DOHH2 (cell line): ENCODE data around the gene ARMC10.

Experiments
- H3F3A ChIP-seq: fragments of 200-600 bp; sonication (generic), shearing (Covaris generic); 2 replicates; pipeline ENCODE4 v1.6.0; 2016; ENCODE audit warnings: antibody characterized with exemption, mild to moderate bottlenecking; ENCODE audit not compliant: control insufficient read depth, insufficient read depth
- H3K27ac ChIP-seq: fragments of 200-600 bp; sonication (generic); 2 replicates; pipeline ENCODE4 v1.5.1; 2014; ENCODE audit warnings: low read depth, mild to moderate bottlenecking, low read length, moderate library complexity
- H3K27me3 ChIP-seq: fragments of 200-600 bp; sonication (generic); 2 replicates; pipeline ENCODE4 v1.6.1; 2014; ENCODE audit warnings: mild to moderate bottlenecking, low read length, mixed read lengths; ENCODE audit not compliant: control insufficient read depth
- H3K36me3 ChIP-seq: fragments of 200-600 bp; sonication (generic); 2 replicates; pipeline ENCODE4 v1.6.1; 2014; ENCODE audit warnings: mild to moderate bottlenecking, low read length, moderate library complexity, mixed read lengths; ENCODE audit not compliant: control insufficient read depth
- H3K4me1 ChIP-seq: fragments of 200-600 bp; sonication (generic); 2 replicates; pipeline ENCODE4 v1.6.1; 2014; ENCODE audit warnings: mild to moderate bottlenecking, low read length, mixed read lengths; ENCODE audit not compliant: control insufficient read depth
- H3K4me2 ChIP-seq: fragments of 200-600 bp; sonication (generic); 2 replicates; pipeline ENCODE4 v1.6.0; 2014; ENCODE audit warnings: mild to moderate bottlenecking, low read length, moderate library complexity
- H3K4me3 ChIP-seq: fragments of 200-600 bp; sonication (generic); 2 replicates; pipeline ENCODE4 v1.5.1; 2014; ENCODE audit warnings: mild to moderate bottlenecking, low read length, mixed read lengths
- H3K79me2 ChIP-seq: fragments of 200-600 bp; sonication (generic); 2 replicates; pipeline ENCODE4 v1.6.1; 2014; ENCODE audit warnings: mild to moderate bottlenecking, low read length, mixed read lengths; ENCODE audit not compliant: control insufficient read depth
- H3K9me2 ChIP-seq: fragments of 200-600 bp; sonication (generic); replicated peaks from 2 replicates; pipeline ENCODE4 v1.6.1; 2014; ENCODE audit warnings: mild to moderate bottlenecking, low read length, mixed read lengths; ENCODE audit not compliant: control insufficient read depth
- H3K9me3 ChIP-seq: fragments of 200-600 bp; sonication (generic); 2 replicates; pipeline ENCODE4 v1.6.1; 2014; ENCODE audit warnings: antibody characterized with exemption, low read length, mixed read lengths; ENCODE audit not compliant: control insufficient read depth, insufficient read depth
- H4K20me1 ChIP-seq: fragments of 200-600 bp; sonication (generic); 2 replicates; pipeline ENCODE4 v1.6.0; 2014; ENCODE audit warnings: low read depth, mild to moderate bottlenecking, antibody characterized with exemption, low read length, moderate library complexity; ENCODE audit not compliant: control insufficient read depth, insufficient read depth
- EZH2phosphoT487 ChIP-seq: fragments of 200-600 bp; sonication (generic); IDR thresholded peaks from 2 replicates; pipeline ENCODE4 v1.6.1; 2017; ENCODE audit warnings: borderline replicate concordance, mild to moderate bottlenecking, antibody characterized with exemption, low read length, moderate library complexity, mixed read lengths
- TF ChIP-seq, protein P1 (sequence below): fragments of 200-600 bp; sonication (generic); IDR thresholded peaks from one replicate; pipeline ENCODE4 v1.5.1; 2014; ENCODE audit warnings: antibody characterized with exemption, mild to moderate bottlenecking, low read depth, low read length; ENCODE audit not compliant: poor library complexity, severe bottlenecking

Gene ARMC10

DNA sequence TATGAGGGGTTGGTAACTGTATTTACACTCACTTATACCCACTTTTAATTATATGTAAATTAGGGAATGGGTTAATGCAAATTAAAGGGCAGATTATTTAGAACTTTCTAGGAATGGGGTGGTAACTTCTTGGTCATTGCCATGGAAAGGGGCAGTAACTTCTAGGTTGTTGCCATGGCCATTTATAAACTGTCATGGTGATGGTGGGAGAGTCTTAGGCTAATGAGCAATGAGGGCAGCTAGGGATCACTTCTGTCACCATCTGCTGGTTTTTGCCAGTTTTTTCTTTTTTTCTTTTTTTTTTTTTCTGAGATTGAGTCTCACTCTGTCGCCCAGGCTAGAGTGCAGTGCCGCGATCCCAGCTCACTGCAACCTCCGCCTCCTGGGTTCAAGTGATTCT lies 40.8 kb downstream of the ARMC10 start:
- no peak overlapping the region for H3K27ac ChIP-seq

GRCh38 chr7:103116511-103116910 lies 41.6 kb downstream of the ARMC10 start:
- H3K79me2 ChIP-seq: no peaks in the 10 kb centered on the region
- H3K9me2 ChIP-seq: no peaks in the 10 kb centered on the region
- H3K27ac ChIP-seq: no peak overlapping the region
- no peaks in the 10 kb centered on the region for H3K27me3 ChIP-seq
- H3F3A ChIP-seq: no peaks in the 10 kb centered on the region
- no peak overlapping the region for H3K4me3 ChIP-seq
- no peaks in the 10 kb centered on the region for H3K4me1 ChIP-seq
- no peaks in the 10 kb centered on the region for H3K9me3 ChIP-seq
- TF ChIP-seq EZH2phosphoT487: no peak
- no peaks in the 10 kb centered on the region for H4K20me1 ChIP-seq
- H3K36me3 ChIP-seq: peaks cover 58% of the 10 kb centered on the region
- no peak overlapping the region for H3K4me2 ChIP-seq

More for the DNA sequence above, 40.8 kb downstream of the ARMC10 start:
- TF ChIP-seq, protein P1, sequence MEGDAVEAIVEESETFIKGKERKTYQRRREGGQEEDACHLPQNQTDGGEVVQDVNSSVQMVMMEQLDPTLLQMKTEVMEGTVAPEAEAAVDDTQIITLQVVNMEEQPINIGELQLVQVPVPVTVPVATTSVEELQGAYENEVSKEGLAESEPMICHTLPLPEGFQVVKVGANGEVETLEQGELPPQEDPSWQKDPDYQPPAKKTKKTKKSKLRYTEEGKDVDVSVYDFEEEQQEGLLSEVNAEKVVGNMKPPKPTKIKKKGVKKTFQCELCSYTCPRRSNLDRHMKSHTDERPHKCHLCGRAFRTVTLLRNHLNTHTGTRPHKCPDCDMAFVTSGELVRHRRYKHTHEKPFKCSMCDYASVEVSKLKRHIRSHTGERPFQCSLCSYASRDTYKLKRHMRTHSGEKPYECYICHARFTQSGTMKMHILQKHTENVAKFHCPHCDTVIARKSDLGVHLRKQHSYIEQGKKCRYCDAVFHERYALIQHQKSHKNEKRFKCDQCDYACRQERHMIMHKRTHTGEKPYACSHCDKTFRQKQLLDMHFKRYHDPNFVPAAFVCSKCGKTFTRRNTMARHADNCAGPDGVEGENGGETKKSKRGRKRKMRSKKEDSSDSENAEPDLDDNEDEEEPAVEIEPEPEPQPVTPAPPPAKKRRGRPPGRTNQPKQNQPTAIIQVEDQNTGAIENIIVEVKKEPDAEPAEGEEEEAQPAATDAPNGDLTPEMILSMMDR: no peak
- no peak for TF ChIP-seq EZH2phosphoT487
- Histone ChIP-seq H3K4me3 (no peak overlapping the region), H4K20me1 (no peaks in the 10 kb centered on the region), H3K9me3 (no peaks in the 10 kb centered on the region), H3F3A (no peaks in the 10 kb centered on the region), H3K9me2 (no peaks in the 10 kb centered on the region), H3K27me3 (no peaks in the 10 kb centered on the region), H3K4me1 (no peaks in the 10 kb centered on the region), H3K79me2 (no peaks in the 10 kb centered on the region), H3K4me2 (no peak overlapping the region), H3K36me3 (peaks cover 51% of the 10 kb centered on the region)

GRCh38 chr7:103116991-103117390 lies 42.1 kb downstream of the ARMC10 start:
- Histone ChIP-seq H3K4me2 (no peak overlapping the region), H3K27ac (no peak overlapping the region), H3K9me2 (no peaks in the 10 kb centered on the region), H3K4me1 (no peaks in the 10 kb centered on the region), H3K4me3 (no peak overlapping the region), H3K9me3 (no peaks in the 10 kb centered on the region), H4K20me1 (no peaks in the 10 kb centered on the region), H3K27me3 (no peaks in the 10 kb centered on the region), H3K79me2 (no peaks in the 10 kb centered on the region), H3K36me3 (peaks cover 63% of the 10 kb centered on the region), H3F3A (no peaks in the 10 kb centered on the region)
- TF ChIP-seq, protein P1: no peak
- no peak for TF ChIP-seq EZH2phosphoT487

GRCh38 chr7:103117465-103117864 lies 42.5 kb downstream of the ARMC10 start:
- no peak for TF ChIP-seq EZH2phosphoT487
- TF ChIP-seq, protein P1: no peak
- H3K79me2 ChIP-seq: no peaks in the 10 kb centered on the region
- peaks cover 68% of the 10 kb centered on the region for H3K36me3 ChIP-seq

More at GRCh38 chr7:103117465-103117864, 42.5 kb downstream of the ARMC10 start:
- Histone ChIP-seq H3K9me2 (no peaks in the 10 kb centered on the region), H4K20me1 (no peaks in the 10 kb centered on the region), H3K4me2 (no peak overlapping the region), H3K4me1 (no peaks in the 10 kb centered on the region), H3K27ac (no peak overlapping the region), H3K9me3 (no peaks in the 10 kb centered on the region), H3K4me3 (no peak overlapping the region), H3F3A (no peaks in the 10 kb centered on the region), H3K27me3 (no peaks in the 10 kb centered on the region)
